Activated CD4-positive, alpha-beta T cell treated with anti-CD3 and anti-CD28 coated beads, Interleukin-2, amount 10 ng/mL, durations not matched to agents 24 days and 14 days (primary cell): ENCODE measurements around the gene SMARCD3. TPM values are rescaled to one million over a fixed set of nuclear protein-coding genes. Genes with fewer than 3 reads are reported as not detected.

Experiments used
- DNase-seq: peaks from one replicate; pipeline ENCODE4 v3.0.0; 2022
- H3K27ac Mint-ChIP-seq: one replicate; pipeline ENCODE4 v1.8.0; 2022; ENCODE audit warnings: mild to moderate bottlenecking, mixed read lengths
- H3K27me3 Mint-ChIP-seq: one replicate; pipeline ENCODE4 v1.8.0; 2022; ENCODE audit warnings: mixed read lengths
- H3K36me3 Mint-ChIP-seq: one replicate; pipeline ENCODE4 v1.8.0; 2022; ENCODE audit warnings: low read depth, mild to moderate bottlenecking, mixed read lengths
- H3K4me1 Mint-ChIP-seq: one replicate; pipeline ENCODE4 v1.8.0; 2021; ENCODE audit warnings: mixed read lengths
- H3K4me3 Mint-ChIP-seq: one replicate; pipeline ENCODE4 v1.8.0; 2022; ENCODE audit warnings: mild to moderate bottlenecking, moderate library complexity, mixed read lengths
- H3K9me3 Mint-ChIP-seq: one replicate; pipeline ENCODE4 v1.8.0; 2021; ENCODE audit warnings: mixed read lengths
- intact Hi-C: fragments of 100-400 bp; cut with micrococcal nuclease; formaldehyde crosslinking; loops from one replicate; pipeline ENCODE4 v1.15.1; 2023
- total RNA-seq: library from RNA; stranded (reverse); gene quantifications from 2 replicates; pipeline ENCODE4 v1.2.3, GENCODE V29; 2022

The SMARCD3 gene
- total RNA-seq, 1 donor from 2014 or later, result 2.9 TPM

GRCh38 chr7:151194188-151194587, 54.3 kb downstream of the SMARCD3 start:
- Mint-ChIP-seq H3K9me3 (no peaks in the 10 kb centered on the region), H3K27ac (no peak overlapping the region), H3K36me3 (no peaks in the 10 kb centered on the region), H3K4me1 (peaks cover 2% of the 10 kb centered on the region), H3K4me3 (no peak overlapping the region), H3K27me3 (peaks cover 8% of the 10 kb centered on the region)
- DNase-seq, result no peak
- intact Hi-C loops, result no loop called here

- intact Hi-C loops, result no loop called here
- H3K27ac Mint-ChIP-seq, result no peak overlapping the region
- peaks cover 2% of the 10 kb centered on the region for H3K4me1 Mint-ChIP-seq
- no peak for DNase-seq
- H3K9me3 Mint-ChIP-seq, result no peaks in the 10 kb centered on the region
- H3K4me3 Mint-ChIP-seq, result no peak overlapping the region
- no peaks in the 10 kb centered on the region for H3K36me3 Mint-ChIP-seq
- H3K27me3 Mint-ChIP-seq, result peaks cover 10% of the 10 kb centered on the region
Observed at GRCh38 chr7:151193203-151193978, 55.1 kb downstream of the SMARCD3 start.

DNA sequence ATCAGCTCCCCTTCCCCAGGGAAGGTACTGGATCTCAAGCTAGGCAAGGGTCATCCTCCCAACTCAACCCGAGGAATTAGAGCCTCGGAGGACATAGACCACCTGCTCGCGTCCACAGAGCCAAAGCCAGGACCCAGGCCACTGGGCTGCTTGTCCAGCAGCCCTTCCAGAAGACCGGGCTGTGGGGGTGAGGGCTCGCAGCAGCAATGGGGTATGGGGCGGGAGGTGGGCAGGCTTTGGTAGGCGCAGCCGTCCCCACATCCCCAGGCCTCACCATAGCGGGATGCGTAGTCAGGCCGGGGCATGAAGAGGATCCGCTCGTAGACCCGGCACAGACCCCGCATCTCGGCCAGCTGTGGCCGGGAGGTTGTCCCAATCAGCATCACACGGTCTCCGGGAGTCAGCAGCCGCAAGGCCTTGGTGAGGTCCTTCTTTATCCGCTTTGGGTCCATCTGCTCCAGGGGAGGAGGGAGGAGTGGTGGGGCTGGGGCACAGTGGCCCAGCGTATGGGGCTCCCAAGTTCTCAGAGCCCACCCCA, 56.4 kb downstream of the SMARCD3 start:
- intact Hi-C loops, result no loop called here
- no peak overlapping the region for H3K27ac Mint-ChIP-seq
- no peaks in the 10 kb centered on the region for H3K36me3 Mint-ChIP-seq
- H3K9me3 Mint-ChIP-seq, result no peaks in the 10 kb centered on the region
- no peak overlapping the region for H3K4me3 Mint-ChIP-seq
- peaks cover 13% of the 10 kb centered on the region for H3K27me3 Mint-ChIP-seq
- H3K4me1 Mint-ChIP-seq, result peaks cover 2% of the 10 kb centered on the region
- DNase-seq, result no peak

DNA sequence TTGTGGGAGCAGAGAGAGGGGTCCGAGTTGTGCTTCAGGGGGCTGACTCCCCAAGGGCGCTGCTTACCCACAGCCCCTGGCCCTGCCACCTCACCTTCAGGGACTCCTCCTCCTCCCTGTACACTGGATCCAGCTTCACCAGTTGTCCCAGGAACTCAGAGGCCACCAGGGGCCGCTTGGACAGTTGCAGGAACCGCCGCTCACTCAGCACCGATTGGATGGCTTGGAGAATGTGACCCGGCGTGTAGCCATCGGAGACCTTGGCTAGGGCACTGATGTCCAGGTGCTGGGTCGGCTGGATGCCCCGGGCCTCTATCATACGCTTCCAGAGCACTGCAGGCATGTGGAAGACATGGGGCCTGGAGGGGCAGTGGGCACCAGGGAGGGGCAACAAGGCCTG, 57.0 kb downstream of the SMARCD3 start:
- H3K27ac Mint-ChIP-seq, result no peak overlapping the region

DNA sequence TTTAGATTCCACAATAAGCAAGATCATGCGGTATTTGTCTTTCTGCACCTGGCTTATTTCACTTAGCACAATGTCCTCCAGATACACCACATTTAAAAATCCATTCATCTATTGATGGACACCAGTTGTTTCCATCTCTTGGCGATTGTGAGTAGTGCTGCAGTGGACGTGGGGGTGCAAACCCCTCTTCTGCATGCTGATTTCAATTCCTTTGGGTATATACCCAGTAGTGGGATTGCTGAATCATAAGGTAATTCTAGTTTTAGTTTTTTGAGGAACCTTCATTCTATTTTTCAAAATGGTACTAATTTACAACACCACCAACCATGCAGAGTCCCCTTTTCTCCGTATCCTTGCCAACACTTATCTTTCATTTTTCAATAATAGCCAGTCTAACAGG, 59.5 kb downstream of the SMARCD3 start:
- Mint-ChIP-seq H3K4me1 (no peaks in the 10 kb centered on the region), H3K4me3 (no peak overlapping the region), H3K36me3 (no peaks in the 10 kb centered on the region), H3K27me3 (peaks cover 7% of the 10 kb centered on the region), H3K27ac (no peak overlapping the region), H3K9me3 (no peaks in the 10 kb centered on the region)
- intact Hi-C loops, result no loop called here
- DNase-seq, result no peak

More for the DNA sequence above, 57.0 kb downstream of the SMARCD3 start:
- peaks cover 13% of the 10 kb centered on the region for H3K27me3 Mint-ChIP-seq
- H3K4me3 Mint-ChIP-seq, result no peak overlapping the region
- DNase-seq, result no peak
- peaks cover 2% of the 10 kb centered on the region for H3K4me1 Mint-ChIP-seq
- H3K36me3 Mint-ChIP-seq, result no peaks in the 10 kb centered on the region
- intact Hi-C loops, result no loop called here
- H3K9me3 Mint-ChIP-seq, result no peaks in the 10 kb centered on the region

Other genes with a start within 250 kb of the SMARCD3 start
- gene ATG9B, start 224.2 kb downstream of the SMARCD3 start, total RNA-seq, result 7.3 and 7.5 TPM in 2 replicates
- 56.4 and 57.4 TPM in 2 replicates for gene ABCB8, start 220.2 kb downstream of the SMARCD3 start, total RNA-seq
- gene ASIC3, start 200.2 kb downstream of the SMARCD3 start, total RNA-seq, result 3.5 and 4.0 TPM in 2 replicates
- gene CDK5, start 190.8 kb downstream of the SMARCD3 start, total RNA-seq, result 26.5 and 26.8 TPM in 2 replicates
- gene SLC4A2, start 189.1 kb downstream of the SMARCD3 start, total RNA-seq, result 115 and 127 TPM in 2 replicates
- gene FASTK, start 167.9 kb downstream of the SMARCD3 start, total RNA-seq, result 90.8 and 92.3 TPM in 2 replicates
- 53.8 and 59.2 TPM in 2 replicates for gene TMUB1, start 165.2 kb downstream of the SMARCD3 start, total RNA-seq
- gene AGAP3, start 162.2 kb downstream of the SMARCD3 start, total RNA-seq, result 54.3 and 60.0 TPM in 2 replicates
- gene GBX1, start 81.0 kb downstream of the SMARCD3 start, total RNA-seq, result not detected in 2 replicates
- gene ASB10, start 61.4 kb downstream of the SMARCD3 start, total RNA-seq, result not detected in 2 replicates
- gene H2BK1, start 38.2 kb downstream of the SMARCD3 start, total RNA-seq, result 0.83 TPM in 1 of 2 replicates, not detected in the other
- 84.6 and 90.3 TPM in 2 replicates for gene ABCF2, start 21.5 kb downstream of the SMARCD3 start, total RNA-seq
- 42.0 and 46.4 TPM in 2 replicates for gene CHPF2, start 16.2 kb downstream of the SMARCD3 start, total RNA-seq
- 36.5 and 40.4 TPM in 2 replicates for gene NUB1, start 93.1 kb upstream of the SMARCD3 start, total RNA-seq
- gene WDR86, start 161.3 kb upstream of the SMARCD3 start, total RNA-seq, result not detected in 2 replicates
- gene CRYGN, start 191.4 kb upstream of the SMARCD3 start, total RNA-seq, result not detected in 2 replicates